Measurements from ENCODE around the gene RASEF. TPM values are rescaled to one million over a fixed set of nuclear protein-coding genes. Genes with fewer than 3 reads are reported as not detected.
A peak's percentile ranks its signal among the peaks of the same experiment; 100 is the strongest.

The RASEF gene
- total RNA-seq, 6 experiments from 2014 or later: 0.73 to 6.1 (median 1.9) TPM

- Histone ChIP-seq H3K4me3 (no peak overlapping the region), H3K36me3 (no peaks in the 10 kb centered on the region), H3K27me3 (no peaks in the 10 kb centered on the region), H3K27ac (no peak overlapping the region), H3K9me3 (no peaks in the 10 kb centered on the region), H3K4me1 (no peaks in the 10 kb centered on the region)
- TF ChIP-seq POLR2A (IDR thresholded peaks at IDR 0.05): no peak
- no peak for TF ChIP-seq CTCF (IDR thresholded peaks at IDR 0.05)
- 36% methylated on average over 10 of the region's 11 CpGs for WGBS (ENCODE audit: insufficient coverage, low coverage, low lambda C conversion rate, missing lambda C conversion rate)
- ATAC-seq (peak in 3 of 4 donors; percentile 23 to 41 (median 39)), DNase-seq (peak in 1 of 3 donors; percentile 44)
- intact Hi-C loops (cut with DNase I): no loop called here
Measured at GRCh38 chr9:83047839-83048775, 14.8 kb downstream of the RASEF start.

GRCh38 chr9:83043597-83043996, 19.3 kb downstream of the RASEF start:
- intact Hi-C loops (cut with DNase I): no loop called here
- 63% methylated on average over 7 of the region's 7 CpGs for WGBS (ENCODE audit: insufficient coverage, low coverage, low lambda C conversion rate, missing lambda C conversion rate)
- DNase-seq: no peak
- Histone ChIP-seq H3K27me3 (no peaks in the 10 kb centered on the region), H3K27ac (no peak overlapping the region), H3K9me3 (no peaks in the 10 kb centered on the region), H3K4me3 (no peak overlapping the region), H3K4me1 (no peaks in the 10 kb centered on the region), H3K36me3 (no peaks in the 10 kb centered on the region)
- TF ChIP-seq POLR2A (IDR thresholded peaks at IDR 0.05) (no peak), CTCF (IDR thresholded peaks at IDR 0.05) (no peak)
- ATAC-seq: no peak

- no peak for ATAC-seq
- WGBS (ENCODE audit: insufficient coverage, low coverage, low lambda C conversion rate, missing lambda C conversion rate): 33% methylated on average over 1 of the region's 1 CpG
- Histone ChIP-seq H3K9me3 (no peaks in the 10 kb centered on the region), H3K27me3 (no peaks in the 10 kb centered on the region), H3K27ac (no peak overlapping the region), H3K36me3 (no peaks in the 10 kb centered on the region), H3K4me1 (no peaks in the 10 kb centered on the region), H3K4me3 (no peak overlapping the region)
- TF ChIP-seq CTCF (IDR thresholded peaks at IDR 0.05) (no peak), POLR2A (IDR thresholded peaks at IDR 0.05) (no peak)
- intact Hi-C loops (cut with DNase I): no loop called here
- no peak for DNase-seq
Measured at GRCh38 chr9:83041771-83042170, 21.2 kb downstream of the RASEF start.

- no peak for DNase-seq
- no peak for TF ChIP-seq CTCF (IDR thresholded peaks at IDR 0.05)
- no peak for TF ChIP-seq POLR2A (IDR thresholded peaks at IDR 0.05)
- Histone ChIP-seq H3K36me3 (no peaks in the 10 kb centered on the region), H3K9me3 (no peaks in the 10 kb centered on the region), H3K4me1 (no peaks in the 10 kb centered on the region), H3K27ac (no peak overlapping the region), H3K4me3 (no peak overlapping the region), H3K27me3 (no peaks in the 10 kb centered on the region)
- WGBS (ENCODE audit: insufficient coverage, low coverage, low lambda C conversion rate, missing lambda C conversion rate): 75% methylated on average over 5 of the region's 5 CpGs
- intact Hi-C loops (cut with DNase I): no loop called here
- ATAC-seq: no peak
Measured at GRCh38 chr9:83039303-83039702, 23.6 kb downstream of the RASEF start.
